Subcutaneous adipose tissue (tissue), 4 donors: ENCODE measurements around the gene CYGB. TPM values are rescaled to one million over a fixed set of nuclear protein-coding genes. Genes with fewer than 3 reads are reported as not detected.

Experiments
- total RNA-seq, 4 donors: library from RNA; depleted of rRNA; stranded (reverse); fragments of >200 nt; gene quantifications; one replicate each; pipeline ENCODE4 v1.1.0, GENCODE V29; 2016
- TF ChIP-seq, protein P1 (sequence below): fragments of 450-650 bp; IDR thresholded peaks from one replicate; pipeline ENCODE4 v1.5.1; 2016; ENCODE audit warnings: low read depth, mild to moderate bottlenecking, control low read depth, antibody characterized with exemption, moderate library complexity

Gene CYGB
- total RNA-seq, 4 donors from 2014 or later: 29.9 to 48.6 (median 40.3) TPM

DNA sequence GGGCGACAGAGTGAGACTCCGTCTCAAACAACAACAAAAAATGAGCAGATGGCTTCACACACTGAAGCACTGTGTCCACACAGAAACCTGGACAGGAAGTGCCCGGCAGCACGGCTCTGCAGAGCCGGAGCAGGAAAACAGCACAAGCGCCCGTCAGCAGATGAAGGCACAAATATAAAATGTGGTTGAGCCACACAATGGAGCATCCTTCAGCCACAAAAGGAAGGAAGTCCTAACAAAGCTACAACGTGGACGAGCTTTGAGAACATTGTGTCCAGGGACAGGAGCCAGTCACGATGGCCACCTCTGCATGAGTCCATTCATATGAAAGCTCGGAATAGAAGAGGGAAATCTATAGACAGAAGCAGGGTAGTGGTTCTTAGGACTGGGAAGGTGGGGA is 51.9 kb downstream of the CYGB start:
- TF ChIP-seq, protein P1, sequence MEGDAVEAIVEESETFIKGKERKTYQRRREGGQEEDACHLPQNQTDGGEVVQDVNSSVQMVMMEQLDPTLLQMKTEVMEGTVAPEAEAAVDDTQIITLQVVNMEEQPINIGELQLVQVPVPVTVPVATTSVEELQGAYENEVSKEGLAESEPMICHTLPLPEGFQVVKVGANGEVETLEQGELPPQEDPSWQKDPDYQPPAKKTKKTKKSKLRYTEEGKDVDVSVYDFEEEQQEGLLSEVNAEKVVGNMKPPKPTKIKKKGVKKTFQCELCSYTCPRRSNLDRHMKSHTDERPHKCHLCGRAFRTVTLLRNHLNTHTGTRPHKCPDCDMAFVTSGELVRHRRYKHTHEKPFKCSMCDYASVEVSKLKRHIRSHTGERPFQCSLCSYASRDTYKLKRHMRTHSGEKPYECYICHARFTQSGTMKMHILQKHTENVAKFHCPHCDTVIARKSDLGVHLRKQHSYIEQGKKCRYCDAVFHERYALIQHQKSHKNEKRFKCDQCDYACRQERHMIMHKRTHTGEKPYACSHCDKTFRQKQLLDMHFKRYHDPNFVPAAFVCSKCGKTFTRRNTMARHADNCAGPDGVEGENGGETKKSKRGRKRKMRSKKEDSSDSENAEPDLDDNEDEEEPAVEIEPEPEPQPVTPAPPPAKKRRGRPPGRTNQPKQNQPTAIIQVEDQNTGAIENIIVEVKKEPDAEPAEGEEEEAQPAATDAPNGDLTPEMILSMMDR: no peak

DNA sequence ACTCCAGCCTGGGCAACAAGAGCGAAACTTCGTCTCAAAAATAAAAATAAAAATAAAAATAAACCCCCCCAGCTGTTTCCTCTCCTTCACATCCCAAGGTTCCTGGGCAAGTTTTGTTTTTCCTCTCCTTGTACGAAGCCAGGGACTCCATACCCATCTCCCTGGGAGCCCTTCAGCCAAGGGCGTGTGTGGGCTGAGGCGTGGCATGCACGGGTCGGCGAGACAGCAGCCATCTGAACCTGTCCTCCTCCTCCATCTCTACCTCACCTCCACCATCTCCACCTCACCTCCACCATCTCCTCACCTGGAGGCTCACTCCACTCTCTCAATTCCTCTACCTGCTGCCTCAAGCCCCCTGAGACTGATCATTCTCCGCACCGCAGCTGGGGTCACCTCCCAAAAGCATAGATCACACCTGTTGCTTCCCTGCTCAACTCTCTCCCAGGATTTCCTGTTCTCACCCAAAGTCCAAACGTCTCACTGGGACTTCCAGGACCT is 53.2 kb downstream of the CYGB start:
- TF ChIP-seq, protein P1: no peak

DNA sequence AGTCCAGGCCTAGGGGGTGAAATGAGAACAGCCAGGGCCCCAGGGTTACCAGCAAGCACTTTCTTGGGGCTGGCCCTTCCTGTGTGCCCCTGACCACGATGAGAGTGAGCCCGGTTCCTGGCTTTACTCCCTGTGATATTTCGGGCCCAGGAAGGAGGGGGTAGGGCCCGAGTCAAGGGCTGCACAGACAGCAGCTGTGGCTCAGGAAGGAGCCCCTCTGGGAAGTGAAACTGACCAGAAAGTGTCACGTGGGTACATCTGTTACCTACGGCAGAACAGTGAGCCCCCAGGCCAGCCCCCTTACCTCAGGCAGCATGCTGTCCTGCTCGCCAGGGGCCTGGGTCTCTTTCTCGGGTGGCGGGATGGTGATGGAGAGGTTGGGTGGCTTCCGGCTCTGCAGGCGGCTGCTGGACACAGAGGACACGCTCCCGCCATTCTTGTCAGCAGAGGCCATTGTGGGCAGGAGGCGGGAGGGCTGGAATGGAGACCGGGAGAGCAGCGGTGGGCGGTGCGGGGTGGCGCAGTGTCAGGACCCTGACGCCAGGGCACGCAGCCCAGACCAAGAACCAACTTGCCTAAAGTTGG is 56.3 kb downstream of the CYGB start:
- TF ChIP-seq, protein P1: no peak

DNA sequence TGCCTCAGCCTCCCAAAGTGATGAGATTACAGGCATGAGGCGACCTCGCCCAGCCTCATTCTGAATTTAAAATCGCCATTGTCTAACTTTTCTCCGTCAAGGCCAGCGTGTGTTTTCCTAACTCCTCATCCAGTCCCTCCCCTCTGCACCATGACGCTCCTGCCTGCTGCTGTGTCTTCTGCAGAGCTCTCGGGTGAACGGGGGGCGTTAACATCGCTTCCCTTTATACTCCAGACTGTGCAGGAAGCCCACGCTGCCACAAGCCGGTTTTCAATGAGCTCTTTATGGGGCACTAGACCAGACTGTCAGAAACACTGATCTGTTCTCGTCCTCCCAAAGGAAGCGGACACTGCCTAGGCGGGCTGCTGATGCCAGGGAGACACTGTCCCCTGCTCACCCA is 56.9 kb downstream of the CYGB start:
- TF ChIP-seq, protein P1: no peak

DNA sequence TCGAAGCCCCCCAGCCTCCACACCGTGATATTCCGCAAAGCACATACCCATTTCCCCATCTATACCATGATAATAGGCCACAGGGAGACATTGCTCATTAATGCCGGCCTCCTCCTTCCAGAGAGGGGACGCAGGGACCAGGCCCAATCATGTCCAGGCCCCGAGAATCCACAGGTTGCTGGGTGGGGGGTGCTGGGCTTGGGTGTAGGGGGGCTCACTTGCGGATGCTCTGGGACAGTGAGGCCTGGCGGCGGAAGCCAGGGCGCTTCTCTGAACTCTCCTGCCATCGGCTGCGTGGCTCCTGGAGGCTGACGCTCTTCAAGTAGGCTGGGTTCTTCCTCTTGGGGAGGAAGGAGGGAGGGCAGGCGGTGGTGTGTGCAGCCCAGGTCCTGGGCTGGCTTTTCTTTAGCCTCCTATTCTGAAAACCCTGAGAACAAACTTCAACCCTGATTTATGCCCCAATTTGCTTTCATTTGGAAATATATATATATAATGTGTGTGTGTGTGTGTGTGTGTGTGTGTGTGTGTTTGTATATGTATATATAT is 57.9 kb downstream of the CYGB start:
- TF ChIP-seq, protein P1: no peak

DNA sequence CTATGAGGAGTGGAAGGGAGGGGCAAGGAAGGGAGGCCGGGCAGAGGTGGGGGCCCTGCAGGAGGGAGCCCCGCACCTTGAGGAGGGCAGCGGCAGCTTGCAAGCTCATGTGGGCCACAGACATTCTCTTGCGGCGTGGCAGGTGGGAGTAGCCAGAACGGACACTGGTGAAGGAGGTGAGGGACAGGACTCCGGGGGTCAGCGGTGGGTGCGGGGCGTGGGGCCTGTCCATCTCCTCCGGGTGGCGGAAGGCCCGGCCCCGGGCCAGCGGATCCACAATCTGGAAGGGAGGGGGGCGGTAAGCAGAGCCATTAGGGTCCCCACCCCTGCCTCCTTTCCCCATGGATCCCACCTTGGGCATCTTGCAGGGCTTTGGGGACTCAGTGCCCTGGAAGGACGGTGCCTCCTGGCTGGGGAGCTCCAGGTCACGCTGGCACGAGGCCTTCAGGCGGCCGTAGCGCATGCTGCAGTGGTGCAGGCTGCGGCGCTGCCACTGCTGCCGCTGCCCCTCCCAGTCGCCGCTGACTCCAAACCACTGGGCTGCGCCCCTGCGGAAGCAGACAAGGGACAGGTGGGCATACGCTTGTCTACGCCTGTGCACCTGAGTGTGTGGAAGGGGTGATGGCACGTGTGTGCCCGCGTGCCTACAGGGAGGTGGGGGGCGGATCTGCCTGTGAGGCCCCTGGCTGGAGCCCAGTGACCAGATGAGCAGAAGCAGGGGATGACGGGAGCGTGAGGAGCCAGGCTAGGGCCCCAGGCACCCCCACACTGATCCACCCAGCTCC is 58.6 kb downstream of the CYGB start:
- TF ChIP-seq, protein P1: no peak

DNA sequence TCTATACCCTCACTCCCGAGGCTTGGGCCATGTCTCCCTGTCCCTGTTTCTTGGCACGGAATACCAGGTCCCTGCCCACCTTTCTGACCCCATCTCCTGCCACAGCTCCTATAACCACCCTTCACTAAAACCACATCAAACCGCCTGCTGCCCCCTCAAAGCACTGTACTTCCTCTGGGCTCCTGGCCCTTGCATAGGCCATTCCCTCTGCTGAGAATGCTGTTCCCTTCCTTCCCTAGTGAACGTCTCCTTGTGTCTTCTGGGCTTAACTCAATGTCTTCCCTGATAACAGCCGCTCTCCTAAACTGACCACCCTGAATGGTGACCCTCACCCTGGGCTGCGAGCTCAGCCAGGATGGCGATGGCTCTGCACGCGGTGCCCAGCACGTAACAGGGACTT is 59.4 kb downstream of the CYGB start:
- TF ChIP-seq, protein P1: no peak
